Measurements from ENCODE around the gene IGF2BP3.
"Not testable (repeated sequence)": the region's sequence is repeated elsewhere in the genome, so short reads cannot be mapped to it uniquely, and the experiment has no call there.

The IGF2BP3 gene

DNA sequence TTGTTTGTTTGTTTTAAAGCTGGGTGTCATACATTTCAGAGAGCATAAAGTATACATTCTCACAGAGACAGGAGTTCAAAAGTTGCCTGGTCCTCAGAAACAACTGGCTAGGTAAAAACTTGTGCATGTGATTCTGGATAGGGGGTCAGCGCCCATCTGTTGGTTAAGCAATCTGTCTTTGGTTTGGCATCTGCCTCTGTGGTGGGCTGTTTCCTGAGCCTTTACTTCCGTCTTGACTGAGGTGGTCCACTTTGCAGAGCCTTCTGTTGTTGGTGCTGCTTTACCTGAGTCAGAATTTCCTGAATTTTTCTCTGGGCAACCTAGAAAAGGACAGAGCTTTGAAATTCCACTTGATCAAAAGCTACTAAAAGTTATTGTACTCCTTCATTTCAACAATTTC lies 158.2 kb downstream of the IGF2BP3 start:
- H2BK120ac ChIP-seq (ENCODE audit: low read depth, low read length); H2BK12ac ChIP-seq (ENCODE audit: low read length in 2 of 2); H2BK5ac ChIP-seq (ENCODE audit: low read depth, low read length, poor library complexity, severe bottlenecking); H3K4ac ChIP-seq (ENCODE audit: low read depth in 1 of 2, low read length in 2 of 2); DNase-seq; H3K27me3 ChIP-seq (ENCODE audit: control insufficient read depth in 1 of 2, insufficient read depth in 1 of 2, low read length in 2 of 2); H3K9ac ChIP-seq (ENCODE audit: low read length); H2BK15ac ChIP-seq (ENCODE audit: low read depth, poor library complexity, severe bottlenecking); H4K91ac ChIP-seq (ENCODE audit: low read length); H3K27ac ChIP-seq (ENCODE audit: low read length, poor library complexity, severe bottlenecking); H3K4me2 ChIP-seq (ENCODE audit: low read length, poor library complexity, severe bottlenecking); H4K8ac ChIP-seq (ENCODE audit: low read length); H2AFZ ChIP-seq (ENCODE audit: low read depth, low read length); H2AK5ac ChIP-seq (ENCODE audit: low read length, severe bottlenecking); H3K9me3 ChIP-seq (ENCODE audit: control insufficient read depth, low read length); H3K14ac ChIP-seq (ENCODE audit: low read length in 2 of 2); H3K4me1 ChIP-seq (ENCODE audit: control insufficient read depth, insufficient read depth, low read depth, low read length); H3K4me3 ChIP-seq (ENCODE audit: insufficient read depth in 1 of 2, low read depth in 1 of 2, low read length in 2 of 2); H3K18ac ChIP-seq (ENCODE audit: low read depth in 1 of 2, low read length in 2 of 2); H3K23ac ChIP-seq (ENCODE audit: low read length in 2 of 2): not testable (repeated sequence)
- Histone ChIP-seq H3K36me3 (ENCODE audit: control insufficient read depth in 1 of 2, insufficient read depth in 2 of 2, low read depth in 1 of 2, low read length in 2 of 2) (peaks cover 22 to 57% of the 10 kb centered on the region in 2 experiments), H3K79me1 (replicated peaks; ENCODE audit: low read length, poor library complexity, severe bottlenecking) (peaks cover 18% of the 10 kb centered on the region)
- 94% methylated on average over 2 of the region's 2 CpGs for WGBS

DNA sequence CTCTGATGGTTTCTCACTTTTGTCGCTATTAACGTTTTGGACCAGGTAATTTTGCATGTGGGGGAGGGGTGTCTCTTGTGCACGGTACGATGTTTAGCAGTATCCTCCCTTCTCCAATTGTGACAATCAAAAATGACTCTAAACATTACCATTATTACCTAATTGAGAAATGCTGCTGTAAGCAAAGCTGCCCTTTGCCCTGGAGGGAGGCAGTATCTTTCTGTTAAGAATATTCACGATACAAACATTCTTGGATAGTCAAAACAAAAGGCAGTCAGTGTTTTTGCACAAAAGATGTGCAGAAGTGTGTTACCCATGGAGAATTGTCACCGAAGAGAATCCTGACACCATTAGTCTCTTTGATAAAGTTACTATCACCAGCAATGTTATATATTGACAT lies 161.5 kb downstream of the IGF2BP3 start:
- Histone ChIP-seq H3K14ac (ENCODE audit: low read length in 2 of 2) (no peak overlapping the region), H2BK15ac (ENCODE audit: low read depth, poor library complexity, severe bottlenecking) (no peak overlapping the region), H3K4me3 (ENCODE audit: insufficient read depth in 1 of 2, low read depth in 1 of 2, low read length in 2 of 2) (no peak overlapping the region), H3K27ac (ENCODE audit: low read length, poor library complexity, severe bottlenecking) (no peak overlapping the region), H2BK12ac (ENCODE audit: low read length in 2 of 2) (no peak overlapping the region), H3K4me1 (ENCODE audit: control insufficient read depth, insufficient read depth, low read depth, low read length) (no peaks in the 10 kb centered on the region), H2AFZ (ENCODE audit: low read depth, low read length) (no peak overlapping the region), H3K79me1 (replicated peaks; ENCODE audit: low read length, poor library complexity, severe bottlenecking) (peaks cover 11% of the 10 kb centered on the region), H2BK120ac (ENCODE audit: low read depth, low read length) (no peak overlapping the region), H3K4ac (ENCODE audit: low read depth in 1 of 2, low read length in 2 of 2) (no peak overlapping the region), H2AK5ac (ENCODE audit: low read length, severe bottlenecking) (no peak overlapping the region), H3K36me3 (ENCODE audit: control insufficient read depth in 1 of 2, insufficient read depth in 2 of 2, low read depth in 1 of 2, low read length in 2 of 2) (peaks cover 12 to 79% of the 10 kb centered on the region in 2 experiments), H4K91ac (ENCODE audit: low read length) (no peak overlapping the region), H3K9ac (ENCODE audit: low read length) (no peak overlapping the region), H3K23ac (ENCODE audit: low read length in 2 of 2) (no peak overlapping the region), H3K9me3 (ENCODE audit: control insufficient read depth, low read length) (no peaks in the 10 kb centered on the region), H4K8ac (ENCODE audit: low read length) (no peak overlapping the region), H3K4me2 (ENCODE audit: low read length, poor library complexity, severe bottlenecking) (no peak overlapping the region), H3K27me3 (ENCODE audit: control insufficient read depth in 1 of 2, insufficient read depth in 1 of 2, low read length in 2 of 2) (no peaks in the 10 kb centered on the region), H3K18ac (ENCODE audit: low read depth in 1 of 2, low read length in 2 of 2) (no peak overlapping the region), H2BK5ac (ENCODE audit: low read depth, low read length, poor library complexity, severe bottlenecking) (no peak overlapping the region)
- DNase-seq = no peak
- 97% methylated on average over 5 of the region's 6 CpGs for WGBS

DNA sequence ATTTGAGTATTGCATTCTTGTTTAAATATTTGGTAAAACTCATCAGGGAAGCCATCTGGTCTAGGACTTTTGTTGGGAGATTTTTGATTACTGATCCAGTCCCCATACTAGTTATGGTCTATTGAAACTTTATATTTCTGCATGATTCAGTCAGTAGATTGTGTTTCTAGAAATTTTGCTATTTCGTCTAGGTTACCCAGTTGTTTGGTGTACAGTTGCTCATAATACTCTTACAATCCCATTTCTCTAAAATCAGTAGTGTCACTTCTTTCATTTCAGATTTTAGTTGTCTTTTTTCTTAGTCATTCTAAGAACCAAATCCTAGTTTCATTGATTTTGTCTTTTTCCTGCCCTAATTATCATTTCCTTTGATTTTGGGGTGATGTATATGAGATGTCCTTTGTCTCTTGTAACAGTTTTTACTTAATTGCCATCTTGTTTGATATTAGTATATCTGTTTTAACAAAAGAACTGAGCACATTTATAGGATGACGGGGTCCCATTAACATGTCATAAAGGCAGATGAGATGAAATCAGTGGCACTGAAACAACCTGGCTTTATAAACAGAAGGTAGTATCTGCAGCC lies 163.3 kb downstream of the IGF2BP3 start:
- H3K9me3 ChIP-seq (ENCODE audit: control insufficient read depth, low read length) = no peaks in the 10 kb centered on the region
- no peak overlapping the region for H2BK120ac ChIP-seq (ENCODE audit: low read depth, low read length)
- H2BK15ac ChIP-seq (ENCODE audit: low read depth, poor library complexity, severe bottlenecking) = no peak overlapping the region
- peaks cover 13 to 81% of the 10 kb centered on the region in 2 experiments for H3K36me3 ChIP-seq (ENCODE audit: control insufficient read depth in 1 of 2, insufficient read depth in 2 of 2, low read depth in 1 of 2, low read length in 2 of 2)
- no peaks in the 10 kb centered on the region for H3K4me1 ChIP-seq (ENCODE audit: control insufficient read depth, insufficient read depth, low read depth, low read length)
- no peak overlapping the region for H3K4me3 ChIP-seq (ENCODE audit: insufficient read depth in 1 of 2, low read depth in 1 of 2, low read length in 2 of 2)
- no peak overlapping the region for H4K8ac ChIP-seq (ENCODE audit: low read length)
- H3K14ac ChIP-seq (ENCODE audit: low read length in 2 of 2) = no peak overlapping the region
- no peak overlapping the region for H3K9ac ChIP-seq (ENCODE audit: low read length)
- H3K79me1 ChIP-seq (replicated peaks; ENCODE audit: low read length, poor library complexity, severe bottlenecking) = peaks cover 8% of the 10 kb centered on the region
- no peak overlapping the region for H3K4me2 ChIP-seq (ENCODE audit: low read length, poor library complexity, severe bottlenecking)
- H2BK12ac ChIP-seq (ENCODE audit: low read length in 2 of 2) = no peak overlapping the region
- no peak overlapping the region for H2BK5ac ChIP-seq (ENCODE audit: low read depth, low read length, poor library complexity, severe bottlenecking)
- H2AK5ac ChIP-seq (ENCODE audit: low read length, severe bottlenecking) = no peak overlapping the region
- DNase-seq = no peak
- no peaks in the 10 kb centered on the region for H3K27me3 ChIP-seq (ENCODE audit: control insufficient read depth in 1 of 2, insufficient read depth in 1 of 2, low read length in 2 of 2)
- H2AFZ ChIP-seq (ENCODE audit: low read depth, low read length) = no peak overlapping the region
- H3K23ac ChIP-seq (ENCODE audit: low read length in 2 of 2) = no peak overlapping the region
- H3K27ac ChIP-seq (ENCODE audit: low read length, poor library complexity, severe bottlenecking) = no peak overlapping the region
- WGBS = 96% methylated on average over 1 of the region's 2 CpGs
- H3K18ac ChIP-seq (ENCODE audit: low read depth in 1 of 2, low read length in 2 of 2) = no peak overlapping the region
- H4K91ac ChIP-seq (ENCODE audit: low read length) = no peak overlapping the region
- no peak overlapping the region for H3K4ac ChIP-seq (ENCODE audit: low read depth in 1 of 2, low read length in 2 of 2)

DNA sequence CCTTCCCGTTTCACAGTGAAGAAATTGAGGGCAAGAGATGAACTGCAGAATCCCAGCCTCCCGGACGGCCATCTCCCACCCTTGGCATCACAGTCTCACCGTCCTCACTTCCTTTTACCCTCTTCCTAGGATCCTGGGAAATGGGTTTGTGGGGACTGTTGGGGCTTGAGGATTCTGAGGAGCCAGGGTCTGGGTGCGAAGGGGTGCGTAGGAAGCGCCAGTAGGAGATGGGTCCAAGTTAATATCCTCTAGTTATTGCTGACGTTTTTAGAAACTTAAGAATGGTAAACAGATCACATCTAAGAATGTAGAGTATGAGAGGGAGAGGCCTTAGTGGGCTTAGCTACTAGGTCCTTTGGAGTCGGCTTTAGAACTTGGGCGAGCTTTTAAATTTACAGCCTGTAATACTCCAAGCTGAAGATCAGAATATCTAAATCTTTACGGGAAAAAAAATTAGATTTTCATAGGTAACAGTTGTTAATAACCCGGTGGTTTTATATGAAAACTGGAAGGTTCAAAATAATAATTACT lies 170.5 kb downstream of the IGF2BP3 start:
- H3K4ac ChIP-seq (ENCODE audit: low read depth in 1 of 2, low read length in 2 of 2) = no peak overlapping the region
- H3K9me3 ChIP-seq (ENCODE audit: control insufficient read depth, low read length) = no peaks in the 10 kb centered on the region
- peaks cover 3 to 30% of the 10 kb centered on the region in 2 experiments for H3K36me3 ChIP-seq (ENCODE audit: control insufficient read depth in 1 of 2, insufficient read depth in 2 of 2, low read depth in 1 of 2, low read length in 2 of 2)
- H2BK12ac ChIP-seq (ENCODE audit: low read length in 2 of 2) = no peak overlapping the region
- peak overlapping the region; percentile 67 for H3K4me2 ChIP-seq (ENCODE audit: low read length, poor library complexity, severe bottlenecking)
- H2BK15ac ChIP-seq (ENCODE audit: low read depth, poor library complexity, severe bottlenecking) = no peak overlapping the region
- DNase-seq = peak; percentile 47
- H4K91ac ChIP-seq (ENCODE audit: low read length) = no peak overlapping the region
- H4K8ac ChIP-seq (ENCODE audit: low read length) = no peak overlapping the region
- peak overlapping the region in 1 of 2 experiments; percentile 44 for H3K14ac ChIP-seq (ENCODE audit: low read length in 2 of 2)
- H2BK120ac ChIP-seq (ENCODE audit: low read depth, low read length) = peak overlapping the region; percentile 59
- peak overlapping the region; percentile 31 for H3K27ac ChIP-seq (ENCODE audit: low read length, poor library complexity, severe bottlenecking)
- H3K79me1 ChIP-seq (replicated peaks; ENCODE audit: low read length, poor library complexity, severe bottlenecking) = peaks cover 2% of the 10 kb centered on the region
- H3K4me1 ChIP-seq (ENCODE audit: control insufficient read depth, insufficient read depth, low read depth, low read length) = peaks cover 3% of the 10 kb centered on the region
- H3K9ac ChIP-seq (ENCODE audit: low read length) = peak overlapping the region; percentile 97
- H3K23ac ChIP-seq (ENCODE audit: low read length in 2 of 2) = peak overlapping the region in 1 of 2 experiments; percentile 57
- H3K18ac ChIP-seq (ENCODE audit: low read depth in 1 of 2, low read length in 2 of 2) = no peak overlapping the region
- H2AK5ac ChIP-seq (ENCODE audit: low read length, severe bottlenecking) = no peak overlapping the region
- H3K27me3 ChIP-seq (ENCODE audit: control insufficient read depth in 1 of 2, insufficient read depth in 1 of 2, low read length in 2 of 2) = no peaks in the 10 kb centered on the region
- H2AFZ ChIP-seq (ENCODE audit: low read depth, low read length) = peak overlapping the region; percentile 43
- 11% methylated on average over 8 of the region's 12 CpGs for WGBS
- H3K4me3 ChIP-seq (ENCODE audit: insufficient read depth in 1 of 2, low read depth in 1 of 2, low read length in 2 of 2) = peak overlapping the region; percentile 94 to 100
- H2BK5ac ChIP-seq (ENCODE audit: low read depth, low read length, poor library complexity, severe bottlenecking) = no peak overlapping the region

All from mesenchymal stem cell (in vitro differentiated cells and primary cell).